ENCODE results near the gene FAM120B.

FAM120B gene

GRCh38 chr6:170273191-170273590 lies 33.4 kb upstream of the FAM120B start:
- no peak for DNase-seq

GRCh38 chr6:170273681-170274080 lies 32.9 kb upstream of the FAM120B start:
- no peak for DNase-seq

DNA sequence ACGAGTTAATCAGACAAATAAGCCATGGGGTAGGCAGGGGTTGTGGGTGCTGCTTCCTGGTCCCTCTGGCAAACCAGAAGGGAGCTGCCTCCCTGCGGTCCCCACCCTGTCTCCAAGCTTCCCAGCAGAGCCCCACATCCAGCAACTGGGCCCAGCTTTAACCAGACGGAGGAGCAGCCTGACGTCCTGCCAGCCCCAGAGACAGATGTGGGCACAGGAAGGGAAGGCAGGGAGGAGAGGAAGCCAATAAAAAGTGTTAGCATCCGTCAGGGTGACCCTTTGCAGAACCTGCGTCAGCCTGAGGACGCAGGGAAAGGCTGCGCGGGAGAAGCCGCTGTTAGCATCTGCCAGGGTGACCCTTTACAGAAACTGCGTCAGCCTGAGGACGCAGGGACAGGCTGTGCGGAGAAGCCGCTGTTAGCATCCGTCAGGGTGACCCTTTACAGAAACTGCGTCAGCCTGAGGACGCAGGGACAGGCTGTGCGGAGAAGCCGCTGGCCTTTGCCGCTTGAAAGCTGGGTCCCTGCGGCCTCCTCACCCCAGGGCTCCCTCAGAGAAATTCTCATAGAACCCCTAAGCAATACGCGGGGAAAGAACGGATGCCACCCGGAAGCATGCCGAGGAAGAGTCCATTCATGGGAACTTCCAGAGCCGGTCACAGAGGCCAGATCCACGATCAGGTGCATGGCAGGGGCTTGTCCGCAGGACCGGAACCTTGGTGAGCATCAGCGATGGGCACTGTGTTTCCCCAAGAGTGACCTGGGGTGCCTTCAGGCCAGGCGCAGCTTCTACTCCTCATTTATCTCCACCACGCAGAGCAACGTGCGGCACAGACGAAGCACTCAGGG lies 31.6 kb upstream of the FAM120B start:
- no peak for DNase-seq

DNA sequence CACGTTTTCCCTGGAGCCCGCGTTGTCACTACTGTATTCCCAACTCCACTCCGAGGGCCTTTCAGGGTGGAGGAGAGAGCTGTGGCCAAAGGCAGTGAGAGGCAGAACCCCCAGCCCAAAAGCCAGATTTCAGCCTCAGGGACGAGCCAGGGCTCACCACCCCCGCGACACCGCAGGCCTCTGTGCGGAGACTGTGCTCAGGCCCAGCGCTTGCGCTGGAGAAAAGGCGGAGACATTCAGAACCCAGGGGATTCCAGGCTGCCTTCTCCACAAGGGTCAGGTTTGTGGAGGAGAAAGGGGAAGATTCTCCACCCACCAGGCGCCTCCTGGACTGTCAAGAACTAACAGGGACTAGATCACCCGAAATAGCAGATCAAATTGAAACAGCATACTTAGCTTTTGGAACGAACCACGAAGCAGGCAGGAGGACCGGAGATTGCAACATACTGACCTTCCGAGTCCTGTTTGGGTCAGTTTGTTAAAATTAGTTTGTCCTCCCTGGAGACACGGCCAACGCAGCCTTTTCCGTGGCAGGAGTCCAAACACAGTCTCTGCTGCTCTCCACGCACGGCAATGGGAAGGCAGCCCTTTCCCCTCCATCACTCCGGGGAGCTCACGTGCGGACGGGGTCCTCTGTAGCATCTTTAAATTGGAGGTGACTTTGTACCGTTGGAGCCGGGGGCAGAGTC lies 30.0 kb upstream of the FAM120B start:
- DNase-seq: no peak

- no peak for DNase-seq
Observed at GRCh38 chr6:170277893-170278742, 28.4 kb upstream of the FAM120B start.

DNA sequence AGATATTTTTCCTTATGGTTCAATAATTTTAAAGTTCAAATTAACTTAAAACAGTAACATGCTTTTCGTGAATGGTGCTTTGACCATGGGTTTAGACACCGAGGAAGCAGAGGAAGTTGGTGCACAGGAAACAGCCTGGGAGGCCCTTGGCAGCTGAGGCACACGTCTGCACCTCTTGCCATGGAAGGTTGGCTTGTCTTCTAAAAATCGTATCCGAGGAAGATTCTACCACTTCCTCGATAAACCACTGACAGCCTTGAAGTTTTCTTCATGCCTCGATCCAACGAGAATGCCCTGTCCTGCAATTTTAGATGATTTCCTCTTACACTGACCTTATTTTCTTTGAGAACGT lies 27.8 kb upstream of the FAM120B start:
- DNase-seq: no peak

GRCh38 chr6:170279426-170279825 lies 27.1 kb upstream of the FAM120B start:
- no peak for DNase-seq

- DNase-seq: no peak
Observed at GRCh38 chr6:170279977-170280688, 26.4 kb upstream of the FAM120B start.

DNA sequence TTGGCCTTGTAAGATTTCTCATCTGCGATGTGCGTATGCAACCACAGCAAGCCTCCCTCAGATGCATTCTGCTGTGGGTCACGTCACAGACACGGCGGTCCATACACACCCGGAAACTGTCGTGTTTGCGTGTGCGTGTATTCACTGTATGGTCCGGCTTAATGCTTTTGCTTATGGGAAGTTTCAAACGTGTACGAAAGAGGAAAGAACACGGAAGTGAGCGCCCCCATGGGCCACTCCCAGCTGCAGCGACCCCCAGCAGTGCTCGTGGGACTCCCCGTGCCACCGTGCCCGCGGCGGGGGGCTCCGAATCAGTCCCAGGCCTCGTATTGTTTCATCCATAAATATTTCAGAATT lies 25.9 kb upstream of the FAM120B start:
- no peak for DNase-seq

DNA sequence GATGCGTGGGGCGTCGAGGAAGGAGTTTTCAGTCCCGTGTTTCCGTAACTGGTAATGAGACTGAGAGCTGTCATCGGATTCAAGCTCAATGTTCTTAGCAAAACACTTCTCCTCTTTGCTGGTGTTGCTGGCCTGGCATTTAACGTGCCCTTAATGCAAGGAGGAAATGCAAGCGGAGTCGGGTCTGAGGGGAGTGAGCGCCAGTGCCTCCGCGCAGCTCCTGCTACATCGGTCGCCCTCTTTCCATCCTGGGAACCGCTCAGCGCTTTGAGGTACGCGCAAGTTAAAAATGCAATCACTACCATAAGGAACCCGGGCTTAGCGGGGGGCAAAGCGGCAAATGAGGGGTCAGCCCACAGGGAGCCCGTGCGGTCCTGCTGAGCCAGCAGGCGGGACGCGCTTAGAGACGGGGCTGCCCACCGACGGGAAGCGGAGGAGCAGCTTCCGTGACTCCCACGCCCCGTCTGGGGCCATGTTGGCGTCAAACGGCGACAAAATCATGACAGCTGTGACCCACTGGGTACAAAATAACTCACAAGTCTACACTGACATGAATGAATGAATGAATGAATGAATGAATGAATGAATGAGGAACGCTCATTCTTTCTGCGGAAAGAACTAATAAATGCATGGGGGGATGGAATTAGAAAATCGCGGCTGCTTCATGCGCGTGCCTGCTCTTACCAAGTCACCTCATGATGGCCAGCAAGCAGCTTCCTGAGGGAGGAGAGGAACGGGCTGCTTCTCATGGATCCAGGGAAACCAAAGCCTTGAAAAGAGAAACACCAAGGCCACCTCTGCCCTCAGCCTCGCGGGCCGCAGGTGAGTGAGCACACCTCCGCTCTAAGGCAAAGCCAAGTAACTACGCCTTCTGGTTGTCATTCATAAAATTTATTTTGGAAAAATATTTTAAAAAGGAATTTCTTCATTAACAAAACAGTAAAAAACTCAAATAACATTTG lies 24.9 kb upstream of the FAM120B start:
- no peak for DNase-seq

GRCh38 chr6:170282512-170283158 lies 23.9 kb upstream of the FAM120B start:
- no peak for DNase-seq

DNA sequence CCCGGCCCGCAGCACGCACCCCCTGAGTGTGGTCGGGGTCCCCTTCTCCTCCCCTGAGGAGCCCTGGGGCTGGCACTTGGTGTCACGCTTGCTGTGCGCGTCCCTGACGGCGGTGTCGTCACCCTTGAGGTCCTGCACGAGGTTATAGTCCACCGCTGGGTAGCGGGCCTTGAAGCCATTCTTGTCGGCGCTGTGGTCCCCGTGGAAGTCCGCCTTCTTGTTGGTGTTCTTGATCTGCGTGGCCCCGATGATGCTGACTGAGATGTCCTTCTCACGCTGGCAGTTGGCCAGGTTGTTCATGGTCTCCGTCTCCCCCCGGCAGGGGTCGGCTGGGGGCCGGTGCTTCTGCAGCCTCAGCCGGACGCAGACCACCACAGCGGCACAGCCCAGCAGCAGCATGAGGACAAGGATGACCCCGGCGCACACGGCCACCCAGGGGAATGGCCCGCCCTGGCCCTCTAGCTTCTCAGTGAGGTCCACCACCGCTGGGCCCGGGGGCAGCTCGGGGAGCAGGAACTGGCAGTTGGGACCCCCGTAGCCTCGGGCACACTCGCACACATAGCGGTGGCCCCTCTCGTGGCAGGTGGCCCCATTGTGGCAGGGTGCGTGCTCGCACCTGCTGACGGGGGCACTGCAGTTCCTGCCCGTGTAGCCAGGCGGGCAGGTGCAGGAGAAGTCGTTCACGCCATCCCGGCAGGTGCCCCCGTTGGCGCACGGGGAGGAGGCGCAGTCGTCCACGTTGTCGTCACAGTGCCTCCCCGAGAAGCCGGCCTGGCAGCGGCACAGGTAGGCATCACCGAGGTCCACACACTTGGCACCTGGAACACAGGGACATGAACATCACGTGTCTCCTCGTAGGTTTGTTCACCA lies 23.1 kb upstream of the FAM120B start:
- DNase-seq: no peak

GRCh38 chr6:170284126-170284773 lies 22.3 kb upstream of the FAM120B start:
- DNase-seq: no peak

- DNase-seq: no peak
Observed at GRCh38 chr6:170284866-170285469, 21.6 kb upstream of the FAM120B start.

DNA sequence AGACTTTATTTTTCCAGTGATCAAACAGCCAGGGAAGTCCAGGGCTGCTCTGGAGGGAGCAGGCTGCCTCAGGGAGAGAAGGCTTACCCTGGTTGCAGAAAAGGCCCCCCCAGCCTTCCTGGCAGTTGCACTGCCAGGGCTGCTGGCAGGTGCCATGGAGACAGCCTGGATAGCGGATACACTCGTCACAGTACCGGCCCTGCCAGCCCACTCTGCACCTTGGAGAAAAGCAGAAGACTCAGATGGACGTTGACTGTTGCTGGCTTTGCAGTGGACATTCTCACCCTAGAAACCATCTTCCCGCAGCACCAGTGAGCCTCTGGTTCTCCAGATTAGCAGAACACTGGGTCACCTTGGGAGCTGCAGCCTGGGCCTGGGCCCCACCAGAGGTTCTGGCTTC lies 21.1 kb upstream of the FAM120B start:
- no peak for DNase-seq

GRCh38 chr6:170286246-170286933 lies 20.2 kb upstream of the FAM120B start:
- no peak for DNase-seq

- DNase-seq: no peak
Observed at GRCh38 chr6:170286934-170287265, 19.7 kb upstream of the FAM120B start.

GRCh38 chr6:170287371-170287876 lies 19.1 kb upstream of the FAM120B start:
- no peak for DNase-seq

Data from activated CD4-positive, alpha-beta T cell treated with anti-CD3 and anti-CD28 coated beads, Interleukin-2, amount 50 U/mL, for 1 hour (primary cell).